ENCODE data around the gene LIPN. TPM values are rescaled to one million over a fixed set of nuclear protein-coding genes. Genes with fewer than 3 reads are reported as not detected.

LIPN gene
- total and polyA plus RNA-seq, 2 of the 8 experiments (the other 6 are each of a cell fraction or from before 2014, with no cell fraction given): not detected

GRCh38 chr10:88764110-88764509 is 4.3 kb downstream of the LIPN start (continued):
- no peak for TF ChIP-seq CHD7 (IDR thresholded peaks at IDR 0.05; ENCODE audit: insufficient replicate concordance, low read length)
- no peak for TF ChIP-seq EP300 (IDR thresholded peaks at IDR 0.05; ENCODE audit: borderline replicate concordance in 1 of 2, low read depth in 2 of 2, low read length in 2 of 2)
